Dedifferentiated amniotic fluid mesenchymal stem cell (primary cell): Measurements from ENCODE around the gene AKT1.
A peak's percentile ranks its signal among the peaks of the same experiment; 100 is the strongest.
"Not testable (repeated sequence)": the region's sequence is repeated elsewhere in the genome, so short reads cannot be mapped to it uniquely, and the experiment has no call there.

Experiments
- DNase-seq: peaks from one replicate; pipeline ENCODE4 v3.0.0-alpha.2; 2016; ENCODE audit errors: extremely low spot score

Gene AKT1

DNA sequence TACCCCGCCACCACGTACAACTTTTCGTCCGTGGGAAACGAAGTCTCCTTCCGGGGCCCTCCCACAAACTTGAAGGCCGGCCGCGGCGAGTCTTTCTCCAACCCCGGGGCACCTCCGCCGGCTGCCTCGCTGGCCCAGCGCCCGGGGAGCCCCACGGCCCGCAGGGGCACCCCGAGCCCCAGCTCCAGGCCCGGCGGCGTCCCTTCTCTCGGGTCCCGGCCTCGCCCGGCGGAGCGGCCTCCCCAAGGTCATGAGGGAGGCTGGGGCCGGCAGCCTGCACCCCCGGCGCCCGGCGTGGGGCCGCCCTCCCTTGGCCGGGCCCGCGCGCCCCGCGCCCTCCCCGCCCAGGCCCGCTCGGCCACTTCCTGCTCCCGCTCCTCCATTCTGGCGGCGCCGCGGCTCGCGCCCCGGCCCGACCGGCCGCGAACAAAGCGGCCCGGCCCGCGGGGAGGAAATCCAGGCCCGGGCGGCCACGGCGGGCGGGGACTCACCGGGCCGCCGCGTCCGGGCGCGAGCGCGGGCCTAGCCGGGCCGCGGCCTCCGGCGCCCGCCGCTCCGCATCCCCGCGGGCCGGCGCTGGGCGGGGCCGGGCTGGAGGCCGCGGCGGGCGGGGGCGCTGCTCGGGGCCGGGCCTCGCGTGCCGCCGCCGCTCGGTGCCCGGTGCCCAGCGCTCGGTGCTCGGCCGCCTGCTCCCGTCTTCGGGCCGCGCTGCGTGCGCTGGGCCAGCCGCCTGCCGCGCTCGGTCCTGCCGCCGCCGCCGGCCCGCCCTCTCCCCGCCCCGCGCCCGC is at the start of gene AKT1:
Gene AKT1 (minus strand): TSS at position 756 of the 788 bp plus-strand sequence. CDS start 3,105 bp downstream, outside the sequence.
- DNase-seq, result no peak

DNA sequence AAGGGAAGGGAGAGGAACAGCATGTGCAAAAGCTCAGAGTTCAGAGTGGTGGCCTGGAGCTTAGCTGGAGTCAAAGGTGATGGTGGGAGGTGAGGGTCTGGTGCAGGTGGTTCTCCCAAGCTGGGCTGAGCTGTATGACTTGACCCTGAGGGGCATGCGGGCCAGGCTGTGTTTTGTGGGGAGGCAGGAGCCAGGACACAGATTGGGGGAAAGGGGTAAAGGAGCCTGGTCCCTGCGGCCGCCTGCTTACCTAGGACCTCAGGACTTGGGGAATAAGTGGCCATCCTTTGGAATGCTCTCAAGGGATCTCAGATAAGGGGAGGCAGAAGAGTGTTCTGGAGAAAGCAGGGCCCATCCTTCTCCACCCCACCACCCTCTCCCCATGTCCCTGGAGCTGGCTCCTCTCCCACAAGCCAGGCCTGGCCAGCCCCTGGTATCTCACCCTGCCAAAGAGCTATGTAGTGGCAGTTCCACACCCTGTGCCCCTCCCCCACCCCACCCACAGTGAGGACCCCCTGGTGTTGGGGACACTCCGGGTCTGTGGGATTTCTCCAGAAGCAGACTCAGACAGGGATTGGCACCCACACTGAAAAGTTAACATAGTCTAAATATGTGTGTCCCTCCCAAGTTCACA is 49.6 kb upstream of the AKT1 start:
- DNase-seq, result no peak

DNA sequence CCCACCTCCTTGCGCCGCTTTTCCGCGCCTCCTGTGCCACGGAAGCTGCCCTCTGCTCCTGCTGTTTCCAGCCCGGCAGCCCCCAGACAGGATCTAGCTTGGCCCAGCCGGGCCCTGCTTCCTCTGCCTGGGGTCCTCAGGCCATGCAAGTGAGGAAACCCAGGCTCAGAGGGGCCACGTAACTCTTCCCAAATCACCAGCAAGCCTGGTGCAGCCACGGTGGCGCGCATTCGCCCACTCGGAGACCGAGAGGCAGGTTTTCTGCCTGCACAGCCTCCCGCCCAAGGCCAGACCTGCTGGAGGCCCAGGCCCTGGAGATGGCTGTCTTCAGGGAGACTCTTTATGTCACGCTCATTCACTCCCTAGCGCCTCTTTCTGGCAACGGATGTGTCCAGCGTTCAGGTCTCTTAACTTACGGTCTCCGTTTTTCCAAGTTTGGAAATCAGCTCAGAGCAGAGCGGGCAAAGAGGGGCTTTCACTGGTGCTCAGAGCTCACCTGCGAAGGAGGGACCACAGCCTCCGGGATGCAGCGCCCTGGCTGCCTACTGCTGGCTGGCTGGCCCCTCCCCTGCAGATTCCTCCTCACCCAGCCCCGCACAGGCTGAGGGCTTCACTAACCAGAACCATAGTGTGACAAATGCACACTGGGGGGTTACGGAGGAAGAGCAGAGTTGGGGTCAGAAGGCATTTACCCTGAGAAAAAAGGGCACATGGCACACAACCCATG is 48.9 kb upstream of the AKT1 start:
- no peak for DNase-seq

- peak; percentile 15 for DNase-seq
Measured at GRCh38 chr14:104843442-104844305, 48.1 kb upstream of the AKT1 start.

- no peak for DNase-seq
Measured at GRCh38 chr14:104843006-104843405, 47.5 kb upstream of the AKT1 start.

- no peak for DNase-seq
Measured at GRCh38 chr14:104841730-104842129, 46.2 kb upstream of the AKT1 start.

- DNase-seq, result not testable (repeated sequence)
Measured at GRCh38 chr14:104836171-104836935, 40.8 kb upstream of the AKT1 start.

DNA sequence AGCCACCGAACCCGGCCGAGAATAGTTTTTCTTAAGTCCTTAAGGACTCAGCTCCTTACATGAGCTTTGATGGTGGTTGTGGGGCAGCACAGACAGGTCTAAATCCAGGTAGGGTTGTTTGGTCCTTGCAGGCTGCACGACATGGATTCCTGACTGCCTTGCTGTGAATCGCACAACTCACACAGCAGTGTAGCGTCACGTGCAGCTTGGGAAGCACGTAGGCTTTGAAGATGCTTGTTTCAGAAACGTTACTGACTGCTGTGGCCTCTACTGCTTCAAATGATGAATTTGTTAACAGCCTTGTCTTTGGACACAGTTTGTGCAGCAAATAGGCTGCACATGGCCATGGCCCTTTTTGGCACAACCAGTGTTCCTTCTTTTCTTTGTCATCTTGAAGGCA is 35.2 kb upstream of the AKT1 start:
- DNase-seq, result no peak

DNA sequence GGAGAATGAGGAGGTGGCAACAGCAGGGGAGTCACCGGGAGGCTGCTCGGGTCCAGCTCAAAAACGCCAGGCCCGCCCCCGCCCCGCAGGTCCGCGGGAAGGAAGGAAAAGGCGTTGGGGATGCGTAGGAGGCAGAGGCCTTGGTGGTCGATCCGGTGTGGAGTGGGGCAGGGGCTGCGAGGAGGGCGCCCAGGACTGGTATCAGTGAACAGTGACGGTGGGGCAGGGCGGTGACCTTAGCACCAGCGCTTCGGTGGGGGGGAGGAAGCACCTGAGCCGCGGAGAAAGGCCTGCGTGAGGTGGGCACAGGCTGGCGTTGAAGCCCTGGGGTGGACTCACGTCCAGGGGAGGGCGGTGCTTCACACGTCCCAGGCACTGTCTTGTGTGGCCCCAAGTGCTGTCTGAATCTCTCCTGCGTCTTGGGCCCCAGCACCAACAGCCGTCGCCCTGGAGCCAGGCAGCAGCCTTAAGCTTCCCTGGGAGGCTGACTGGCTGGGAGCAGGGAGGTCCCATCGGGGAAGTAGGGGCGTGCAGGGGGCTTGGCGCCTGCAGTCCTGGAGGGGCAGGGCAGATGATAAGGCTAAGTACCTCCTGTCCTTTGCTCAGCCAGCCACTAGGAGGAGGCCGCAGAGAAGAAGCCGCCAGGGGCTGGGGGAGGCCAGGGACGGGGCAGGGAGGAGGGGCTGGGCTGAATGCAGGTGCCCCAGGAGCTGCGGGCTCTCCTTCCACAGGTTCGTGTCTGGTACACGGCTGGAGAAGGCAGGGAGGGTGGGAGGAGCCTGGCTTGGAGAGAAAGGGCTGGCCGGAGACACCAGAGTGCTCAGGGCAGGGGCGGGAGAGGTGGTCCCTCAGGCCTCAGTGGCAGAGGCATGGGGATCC is 31.9 kb upstream of the AKT1 start:
- DNase-seq, result no peak

DNA sequence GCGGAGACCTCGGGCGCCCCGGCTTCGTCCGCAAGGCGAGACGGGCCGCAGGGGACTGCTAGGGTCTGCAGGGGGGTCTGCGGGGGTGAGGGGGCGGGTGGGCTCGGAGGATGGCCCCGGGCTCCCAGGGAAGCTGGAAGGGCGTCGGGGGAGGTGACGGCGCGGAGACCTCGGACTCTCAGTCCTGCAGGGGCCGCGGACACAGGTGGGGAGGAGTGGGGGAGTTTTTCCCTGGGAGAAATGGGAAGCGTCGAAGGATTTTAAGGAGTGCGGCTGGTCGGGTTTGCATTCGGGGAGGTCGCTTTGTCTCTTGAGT is 31.3 kb upstream of the AKT1 start:
- DNase-seq, result no peak

GRCh38 chr14:104826189-104826860 is 30.8 kb upstream of the AKT1 start:
- peak; percentile 77 for DNase-seq

DNA sequence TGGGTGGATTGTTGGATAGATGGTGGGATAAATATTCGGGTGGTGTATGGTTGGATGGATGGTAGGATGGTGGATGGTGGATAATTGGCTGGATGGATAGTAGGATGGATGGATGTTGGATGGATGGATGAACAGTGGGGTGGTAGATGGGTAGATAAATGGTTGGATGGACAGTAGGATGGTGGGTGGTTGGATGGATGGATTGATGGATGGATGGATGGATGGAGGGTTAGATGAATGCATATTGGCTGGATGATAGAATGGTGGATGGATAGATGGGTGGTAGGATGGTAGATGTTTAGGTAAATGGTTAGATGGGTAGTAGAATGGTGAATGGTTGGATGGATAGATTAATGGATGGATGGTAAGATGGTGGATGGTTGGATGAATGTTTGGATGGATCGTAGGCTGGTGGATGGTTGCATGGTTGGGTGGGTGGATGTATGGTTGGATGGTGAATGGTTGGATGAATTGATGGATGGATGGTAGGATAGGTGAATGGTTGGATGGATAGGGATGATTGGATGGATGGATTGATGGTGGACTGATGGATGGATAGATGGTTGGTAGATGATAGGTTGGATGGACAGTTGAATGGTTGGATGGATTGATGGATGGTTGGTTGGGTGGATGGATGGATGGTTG is 28.9 kb upstream of the AKT1 start:
- DNase-seq, result no peak

- DNase-seq, result no peak
Measured at GRCh38 chr14:104822821-104823615, 27.5 kb upstream of the AKT1 start.

GRCh38 chr14:104821971-104822608 is 26.5 kb upstream of the AKT1 start:
- no peak for DNase-seq

- DNase-seq, result no peak
Measured at GRCh38 chr14:104821229-104821945, 25.8 kb upstream of the AKT1 start.

DNA sequence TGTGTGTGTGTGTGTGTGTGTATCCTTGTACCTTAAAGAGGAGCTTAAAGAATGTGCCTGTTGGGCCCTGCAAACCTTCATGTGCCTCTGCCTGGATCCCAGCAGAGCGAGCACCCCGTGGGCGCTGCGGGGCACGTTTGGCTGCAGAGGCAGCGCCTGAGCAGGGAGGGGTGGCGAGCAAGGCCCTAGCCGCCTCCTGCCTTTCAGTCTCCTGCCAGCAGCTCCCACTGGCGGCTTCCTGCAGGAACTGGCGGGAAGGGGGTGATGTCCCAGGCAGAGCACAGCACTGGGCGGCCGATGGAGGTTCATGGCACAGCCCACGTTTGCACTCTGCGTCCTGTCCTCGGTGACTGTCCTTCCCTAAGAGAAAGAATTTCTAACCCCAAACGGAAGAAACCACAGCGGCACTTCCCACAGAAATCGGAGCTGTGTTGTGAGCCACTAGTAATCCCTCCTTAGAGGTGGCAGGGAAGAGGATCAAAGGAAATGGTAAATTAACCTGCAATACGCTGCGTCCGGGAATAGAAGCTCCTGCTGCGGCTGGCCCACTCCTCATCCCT is 25.2 kb upstream of the AKT1 start:
- no peak for DNase-seq

- no peak for DNase-seq
Measured at GRCh38 chr14:104819361-104819781, 23.8 kb upstream of the AKT1 start.
